Middle frontal gyrus (tissue), 1 donor: ENCODE data around the gene FASTKD3.
A peak's percentile ranks its signal among the peaks of the same experiment; 100 is the strongest.
"Not testable (repeated sequence)": the region's sequence is repeated elsewhere in the genome, so short reads cannot be mapped to it uniquely, and the experiment has no call there.

Experiments used
- DNase-seq: peaks from one replicate; pipeline ENCODE4 v3.0.0-alpha.2; 2015; ENCODE audit warnings: low spot score; ENCODE audit errors: extremely low spot score

FASTKD3 gene, protein sequence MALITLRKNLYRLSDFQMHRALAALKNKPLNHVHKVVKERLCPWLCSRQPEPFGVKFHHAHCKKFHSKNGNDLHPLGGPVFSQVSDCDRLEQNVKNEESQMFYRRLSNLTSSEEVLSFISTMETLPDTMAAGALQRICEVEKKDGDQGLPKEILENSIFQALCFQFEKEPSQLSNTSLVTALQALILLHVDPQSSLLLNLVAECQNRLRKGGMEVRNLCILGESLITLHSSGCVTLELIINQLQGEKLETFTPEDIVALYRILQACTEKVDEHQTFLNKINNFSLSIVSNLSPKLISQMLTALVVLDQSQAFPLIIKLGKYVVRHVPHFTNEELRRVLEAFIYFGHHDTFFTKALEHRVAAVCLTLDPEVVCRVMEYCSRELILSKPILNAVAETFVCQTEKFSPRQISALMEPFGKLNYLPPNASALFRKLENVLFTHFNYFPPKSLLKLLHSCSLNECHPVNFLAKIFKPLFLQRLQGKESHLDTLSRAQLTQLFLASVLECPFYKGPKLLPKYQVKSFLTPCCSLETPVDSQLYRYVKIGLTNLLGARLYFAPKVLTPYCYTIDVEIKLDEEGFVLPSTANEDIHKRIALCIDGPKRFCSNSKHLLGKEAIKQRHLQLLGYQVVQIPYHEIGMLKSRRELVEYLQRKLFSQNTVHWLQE

DNA sequence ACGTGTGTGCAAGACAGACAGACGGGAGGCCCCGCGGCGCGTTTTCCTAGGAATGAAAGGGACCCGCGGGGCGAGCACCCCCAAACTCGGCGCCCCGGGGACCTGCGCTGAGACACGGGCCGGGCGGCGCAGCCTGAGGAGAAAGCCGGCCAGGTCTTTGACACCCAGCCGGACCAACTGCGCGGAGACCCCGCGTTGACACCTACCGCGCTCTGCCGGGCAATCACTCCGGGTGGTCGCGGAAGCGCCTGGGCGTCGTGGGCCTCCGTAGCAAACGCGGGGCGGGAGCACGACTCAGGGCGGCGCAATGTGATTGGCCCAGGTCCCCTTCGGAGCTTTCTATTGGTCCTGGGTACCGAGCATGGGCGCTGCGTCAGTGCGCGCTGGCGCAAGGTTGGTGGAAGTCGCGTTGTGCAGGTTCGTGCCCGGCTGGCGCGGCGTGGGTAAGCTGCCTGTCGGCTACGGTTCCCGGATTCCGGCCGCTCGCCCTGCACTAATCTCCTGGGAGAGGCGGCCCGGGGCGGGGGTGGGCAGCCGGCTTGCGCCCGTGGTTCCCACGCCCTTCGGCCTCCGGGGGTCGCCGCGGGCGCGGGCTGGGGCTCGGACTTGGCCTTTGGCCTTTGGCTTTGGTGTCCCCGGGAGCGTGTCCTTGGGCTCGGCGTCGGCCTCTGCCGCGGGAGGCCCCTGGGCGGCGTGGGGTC, at the start of gene FASTKD3, which contains the start of gene MTRR:
FASTKD3 (minus strand) TSS at position 259 of the 701 bp plus-strand sequence. CDS start 948 bp downstream, outside the sequence.
MTRR (plus strand) TSS at position 376 of the 701 bp plus-strand sequence. CDS start 1,647 bp downstream, outside the sequence.
- DNase-seq: peak; percentile 95

DNA sequence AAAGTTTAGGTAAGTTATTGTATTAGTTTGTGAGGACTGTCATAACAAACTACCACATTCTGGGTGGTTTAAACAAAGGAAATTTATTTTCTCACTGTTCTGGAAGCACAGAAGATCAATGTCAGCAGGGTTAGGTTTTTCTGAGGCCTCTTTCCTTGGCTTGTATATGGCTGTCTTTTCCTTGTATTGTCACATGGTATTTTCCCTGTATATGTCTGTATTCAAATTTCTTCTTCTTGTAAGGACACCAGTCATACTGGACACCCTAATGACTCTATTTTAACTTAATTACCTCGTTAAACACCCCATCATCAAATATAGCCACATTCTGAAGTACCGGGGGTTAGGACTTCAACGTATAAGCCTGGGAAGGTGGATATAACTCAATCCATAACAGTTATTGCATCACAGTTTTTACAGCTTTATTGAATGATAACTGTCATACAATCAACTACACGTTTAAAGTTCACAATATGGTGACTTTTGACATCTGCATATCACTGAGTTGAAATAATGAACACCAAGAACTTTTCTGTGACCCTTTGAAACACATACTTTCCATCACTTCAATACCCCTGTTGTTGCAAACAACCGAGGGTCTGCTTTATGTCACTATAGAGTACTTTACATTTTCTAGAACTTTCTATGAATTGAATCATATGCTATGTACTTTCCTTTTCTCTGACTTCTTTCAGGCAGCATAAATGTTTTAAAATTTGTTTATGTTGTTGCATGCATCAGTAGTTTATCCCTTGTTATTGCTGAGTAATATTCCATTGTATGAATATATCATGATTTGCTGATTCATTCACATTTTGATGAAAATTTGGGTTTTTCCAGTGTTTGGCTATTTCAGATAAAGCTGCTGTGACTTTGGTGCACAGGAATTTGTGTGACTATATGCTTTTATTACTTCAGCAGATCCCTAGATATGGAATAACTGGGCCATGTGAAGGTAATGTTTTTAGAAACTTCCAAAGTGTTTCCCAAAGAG, 48.6 kb upstream of the FASTKD3 start:
- no peak for DNase-seq

DNA sequence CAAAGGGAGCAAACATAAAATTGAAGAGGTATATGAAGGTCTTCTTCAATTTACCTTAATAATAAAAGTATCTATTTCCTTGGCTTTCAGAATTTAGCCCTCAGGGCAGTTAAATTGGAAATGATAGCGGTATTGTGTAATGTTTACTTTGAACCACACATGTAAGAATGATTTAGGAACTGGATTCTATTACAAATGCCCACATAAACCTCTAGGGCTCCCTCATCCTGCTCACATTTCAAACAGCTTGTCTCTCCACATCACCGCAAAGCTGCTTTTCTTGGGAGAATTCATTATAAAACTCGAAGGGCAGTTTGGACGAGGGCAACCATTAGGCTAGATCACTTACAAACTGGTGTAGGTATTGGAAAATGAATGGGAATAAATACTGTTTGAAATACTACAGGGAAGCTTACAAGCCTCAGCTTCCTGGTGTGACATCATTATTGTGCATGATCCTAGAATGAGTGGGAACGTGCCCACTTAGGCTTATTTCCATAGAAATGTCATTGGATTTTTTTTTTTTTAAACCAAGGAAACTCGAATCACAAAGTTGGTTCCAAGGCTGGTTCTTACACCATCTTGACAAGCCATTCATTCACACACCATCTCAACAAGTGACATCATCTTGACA, 47.5 kb upstream of the FASTKD3 start:
- DNase-seq: no peak

DNA sequence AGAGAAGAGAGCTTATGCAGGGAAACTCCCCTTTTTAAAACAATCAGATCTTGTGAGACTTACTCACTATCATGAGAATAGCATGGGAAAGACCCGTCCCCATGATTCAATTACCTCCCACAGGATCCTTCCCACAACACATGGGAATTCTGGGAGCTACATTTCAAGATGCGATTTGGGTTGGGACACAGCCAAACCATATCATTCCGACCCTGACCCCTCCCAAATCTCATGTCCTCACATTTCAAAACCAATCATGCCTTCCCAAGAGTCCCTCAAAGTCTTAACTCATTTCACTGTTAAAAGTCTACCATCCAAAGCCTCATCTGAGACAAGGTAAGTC, 42.6 kb upstream of the FASTKD3 start:
- not testable (repeated sequence) for DNase-seq

DNA sequence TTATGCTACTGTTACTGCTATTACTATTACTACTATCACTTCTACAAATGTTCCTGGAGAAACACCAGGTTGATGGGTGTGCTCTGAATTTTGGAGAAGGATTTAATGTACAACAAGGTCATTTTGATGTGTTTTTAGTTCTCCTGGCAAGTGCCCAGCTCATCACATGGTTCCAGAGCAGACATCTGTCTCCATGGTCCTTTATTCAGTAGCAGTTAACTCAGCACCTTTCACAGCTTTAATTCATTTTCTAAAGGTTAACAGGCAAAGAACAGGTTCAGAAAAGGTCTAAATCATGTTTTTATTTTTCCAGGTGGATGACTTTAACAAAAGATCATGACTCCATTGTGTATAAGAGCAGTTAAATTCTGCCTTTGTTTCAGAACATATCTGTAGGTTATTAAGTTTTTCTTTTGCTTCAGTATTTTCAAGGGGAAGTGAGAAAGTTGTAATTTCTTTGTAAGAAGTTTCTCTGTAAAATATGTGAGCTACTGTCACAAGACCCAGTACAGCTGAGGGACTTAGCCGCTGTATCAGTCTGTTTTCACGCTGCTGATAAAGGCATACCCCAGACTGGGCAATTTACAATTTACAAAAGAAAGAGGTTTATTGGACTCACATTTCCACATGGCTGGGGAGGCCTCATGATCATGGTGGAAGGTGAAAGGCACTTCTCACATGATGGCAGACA, 42.1 kb upstream of the FASTKD3 start:
- DNase-seq: no peak

DNA sequence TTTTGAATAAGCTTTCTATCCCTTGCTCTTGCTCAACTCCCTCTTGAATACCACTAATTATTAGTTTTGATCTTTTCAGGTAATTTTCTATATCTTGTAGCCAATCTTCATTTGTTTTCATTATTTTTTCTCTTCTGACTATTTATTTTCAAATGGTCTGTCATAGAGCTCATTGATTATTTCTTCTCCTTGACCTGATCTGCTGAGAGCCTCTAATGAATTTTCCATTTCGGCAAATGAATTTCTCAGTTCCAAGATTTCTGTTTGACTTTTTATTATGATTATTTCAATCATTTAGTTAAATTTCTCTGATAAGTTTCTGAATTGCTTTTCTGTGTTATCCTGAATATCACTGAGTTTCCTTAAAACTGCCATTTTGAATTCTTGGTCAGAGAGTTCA, 39.5 kb upstream of the FASTKD3 start:
- no peak for DNase-seq

DNA sequence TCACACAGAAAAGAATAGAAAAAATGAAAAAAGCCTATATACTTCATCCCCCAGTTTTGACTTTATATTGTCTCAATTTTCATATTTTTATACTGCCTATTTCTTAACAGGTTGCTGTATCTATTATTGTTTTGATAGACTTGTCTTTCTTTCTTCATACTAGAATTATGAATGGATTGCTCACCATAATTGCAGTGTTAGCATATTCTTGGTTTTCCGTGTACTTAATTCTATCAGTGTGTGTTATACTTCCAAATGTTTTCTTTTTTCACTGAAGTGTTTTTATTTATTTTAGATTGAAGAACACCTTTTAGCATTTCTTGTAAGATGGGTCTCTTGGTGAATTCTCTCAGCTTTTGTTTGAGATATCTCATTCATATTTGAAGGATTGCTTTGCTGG, 38.8 kb upstream of the FASTKD3 start:
- no peak for DNase-seq

DNA sequence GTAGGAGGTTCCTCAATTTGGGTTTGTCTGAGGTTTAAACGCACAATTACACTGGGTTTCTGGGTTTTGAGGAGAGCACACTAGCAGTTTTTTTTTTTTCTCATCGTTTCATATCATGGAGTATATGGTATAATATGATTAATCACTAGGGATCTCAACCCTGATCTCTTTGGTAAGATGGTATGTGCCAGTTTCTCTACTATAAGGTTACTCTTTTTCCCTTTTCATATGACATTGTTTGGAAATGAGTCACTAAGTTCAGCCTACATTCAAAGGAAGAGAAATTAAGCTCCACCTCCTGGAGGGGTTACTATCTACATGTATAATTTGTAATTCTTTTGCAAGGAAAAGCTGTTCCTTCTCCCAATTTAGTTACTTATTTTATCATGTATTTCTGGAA, 35.3 kb upstream of the FASTKD3 start:
- DNase-seq: no peak

DNA sequence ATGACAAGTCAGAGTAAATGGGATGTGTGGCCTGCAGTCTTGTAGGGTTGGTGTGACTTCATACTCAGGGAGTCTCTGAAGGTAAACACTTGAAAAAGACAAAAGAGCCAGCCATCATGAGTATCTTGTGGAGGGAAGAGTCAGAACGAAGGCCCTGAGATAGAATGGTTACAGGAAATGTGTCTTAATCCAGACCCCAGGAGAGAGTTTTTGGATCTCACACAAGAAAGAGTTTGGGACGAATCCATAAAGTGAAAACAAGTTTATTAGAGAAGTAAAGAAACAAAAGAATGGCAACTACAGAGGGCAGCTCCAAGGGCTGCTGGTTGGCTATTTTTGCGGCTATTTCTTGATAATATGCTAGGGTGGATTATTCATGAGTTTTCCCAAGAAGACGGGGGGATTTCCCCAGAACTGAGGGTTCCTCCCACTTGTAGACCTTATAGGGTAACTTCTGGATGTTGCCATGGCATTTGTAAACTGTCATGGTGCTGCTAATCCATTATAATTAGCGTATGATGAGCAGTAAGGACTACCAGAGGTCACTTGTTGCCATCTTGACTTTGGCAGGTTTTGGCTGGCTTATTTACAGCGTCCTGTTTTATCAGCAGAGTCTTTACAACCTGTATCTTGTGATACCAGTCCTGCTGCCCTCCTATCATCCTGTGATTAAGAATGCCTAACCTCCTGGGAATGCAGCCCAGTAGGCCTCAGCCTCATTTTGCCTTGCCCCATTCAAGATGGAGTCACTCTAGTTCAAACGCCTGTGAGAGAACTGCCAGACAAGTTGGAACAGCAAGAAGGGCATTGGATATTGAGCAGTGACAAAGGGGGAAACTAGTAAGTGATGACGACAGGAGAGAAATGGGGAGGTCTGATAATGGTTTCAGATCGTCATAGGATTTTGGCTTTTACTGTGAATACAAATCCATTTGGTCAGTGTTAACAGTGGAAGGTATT, 34.1 kb upstream of the FASTKD3 start:
- no peak for DNase-seq

DNA sequence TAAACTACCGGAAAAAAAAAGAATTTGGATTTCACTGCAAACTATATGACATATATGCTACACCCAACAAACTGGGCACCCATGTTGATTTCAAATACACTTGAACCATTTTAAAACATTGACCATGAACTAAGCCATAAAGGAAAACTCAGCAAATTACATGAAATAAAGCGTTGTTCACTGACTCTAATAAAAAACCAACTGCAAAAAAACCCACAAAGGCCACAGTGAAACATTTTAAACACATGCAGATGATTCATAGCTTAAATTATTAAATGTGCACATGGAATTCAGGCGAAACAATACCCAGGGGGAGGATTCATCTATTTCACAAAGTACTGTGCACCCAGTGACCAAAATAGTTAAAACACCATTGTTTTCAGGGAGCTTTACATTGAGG, 33.4 kb upstream of the FASTKD3 start:
- no peak for DNase-seq

DNA sequence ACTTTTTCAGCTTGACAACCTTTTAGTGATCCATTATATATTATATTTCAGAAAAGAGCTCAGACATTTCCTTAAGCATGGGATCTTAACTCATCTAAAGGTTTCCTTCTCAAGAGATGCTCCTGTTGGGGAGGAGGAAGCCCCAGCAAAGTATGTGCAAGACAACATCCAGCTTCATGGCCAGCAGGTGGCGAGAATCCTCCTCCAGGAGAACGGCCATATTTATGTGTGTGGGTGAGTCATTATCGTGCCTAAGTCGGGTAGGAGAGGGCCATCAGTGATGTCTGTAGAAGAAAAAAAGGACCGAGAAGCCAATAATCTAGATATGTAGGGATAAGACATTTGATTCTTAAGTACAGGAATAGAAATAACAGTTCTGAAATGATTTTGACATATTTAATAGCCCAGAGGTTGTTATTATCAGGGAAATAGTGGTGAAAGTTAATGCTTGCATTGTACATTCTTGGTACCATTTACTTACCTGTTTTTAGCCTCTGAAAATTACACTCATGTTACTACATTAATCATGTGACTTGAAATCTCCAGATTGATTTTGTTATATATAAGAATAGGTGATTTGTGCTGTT, 28.3 kb upstream of the FASTKD3 start:
- DNase-seq: no peak

DNA sequence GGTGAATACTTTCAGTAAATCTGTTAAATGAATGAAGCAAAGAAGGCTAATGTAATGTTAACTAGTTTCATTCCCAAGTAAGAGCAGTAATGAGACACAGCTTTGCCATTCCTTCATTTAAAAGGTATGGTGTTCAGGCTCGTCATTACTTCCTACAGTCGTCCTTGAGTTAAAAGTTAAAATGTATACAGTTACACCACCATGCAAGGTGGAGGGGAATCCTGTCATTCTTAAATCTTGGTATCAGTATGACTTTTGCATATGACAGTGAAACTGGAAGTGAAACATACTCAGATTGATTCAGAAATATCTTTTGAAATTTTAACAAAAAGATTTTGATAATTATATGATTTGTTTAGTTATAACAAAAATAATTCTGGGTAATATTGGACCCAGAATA, 26.0 kb upstream of the FASTKD3 start:
- DNase-seq: no peak

DNA sequence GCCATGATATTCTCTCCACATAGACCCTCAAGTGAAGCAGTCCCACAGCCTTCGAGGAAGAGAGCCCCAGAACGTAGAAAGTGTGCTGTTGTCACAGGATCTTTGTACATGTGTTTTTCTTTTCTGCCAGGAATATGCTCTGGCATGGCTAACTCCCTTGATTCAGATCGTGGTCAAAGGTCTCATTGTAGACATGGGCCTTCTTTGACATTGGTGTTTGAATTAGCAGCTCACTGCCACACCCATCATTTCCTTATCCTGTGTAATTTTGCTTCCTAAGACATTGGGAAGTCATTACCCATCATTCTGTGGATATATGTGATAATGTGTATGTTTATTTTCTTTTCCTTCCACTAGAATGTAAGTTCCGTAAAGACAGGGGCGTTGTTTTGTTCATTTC, 25.6 kb upstream of the FASTKD3 start:
- DNase-seq: no peak

DNA sequence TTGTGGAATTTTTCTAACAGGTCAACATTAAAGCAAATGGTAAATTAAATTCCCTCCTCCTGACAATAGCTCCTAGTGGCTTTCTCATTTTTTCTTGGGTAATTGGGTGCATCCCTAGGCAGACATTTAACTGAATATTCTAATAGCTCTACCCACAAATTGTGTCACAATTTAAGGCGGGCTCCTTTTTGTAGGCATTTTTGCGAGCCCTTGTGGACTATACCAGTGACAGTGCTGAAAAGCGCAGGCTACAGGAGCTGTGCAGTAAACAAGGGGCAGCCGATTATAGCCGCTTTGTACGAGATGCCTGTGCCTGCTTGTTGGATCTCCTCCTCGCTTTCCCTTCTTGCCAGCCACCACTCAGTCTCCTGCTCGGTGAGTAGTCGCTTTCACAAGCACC, 20.1 kb upstream of the FASTKD3 start:
- no peak for DNase-seq

DNA sequence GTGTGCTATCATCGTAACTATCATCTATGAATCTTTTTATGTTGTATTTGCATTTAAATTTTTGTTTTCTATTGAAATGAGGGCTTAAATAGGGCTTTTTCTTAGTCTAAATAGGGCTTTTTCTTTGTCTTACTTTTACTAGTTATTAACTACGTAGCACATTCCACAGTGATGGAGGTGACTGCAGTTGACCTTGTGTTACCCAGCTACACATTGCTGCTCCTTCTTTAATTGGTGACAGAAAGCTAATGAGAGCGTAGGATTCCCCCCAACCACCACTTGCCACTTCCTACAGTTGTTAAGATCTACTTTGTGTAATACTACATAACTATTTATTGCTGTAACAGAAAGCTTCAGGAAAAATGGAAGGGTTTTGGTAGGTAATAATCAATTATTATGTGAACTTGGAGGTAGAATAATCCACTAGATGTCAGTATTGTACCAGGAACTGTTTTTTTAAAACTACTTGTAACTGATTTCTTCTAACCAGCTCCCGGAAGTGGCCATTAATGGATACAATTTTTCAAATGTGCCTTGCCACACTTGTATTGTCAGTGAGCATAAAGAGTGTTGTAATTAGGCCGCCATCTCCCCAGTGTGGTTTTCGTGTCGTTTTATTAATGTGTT, 18.1 kb upstream of the FASTKD3 start:
- DNase-seq: no peak

DNA sequence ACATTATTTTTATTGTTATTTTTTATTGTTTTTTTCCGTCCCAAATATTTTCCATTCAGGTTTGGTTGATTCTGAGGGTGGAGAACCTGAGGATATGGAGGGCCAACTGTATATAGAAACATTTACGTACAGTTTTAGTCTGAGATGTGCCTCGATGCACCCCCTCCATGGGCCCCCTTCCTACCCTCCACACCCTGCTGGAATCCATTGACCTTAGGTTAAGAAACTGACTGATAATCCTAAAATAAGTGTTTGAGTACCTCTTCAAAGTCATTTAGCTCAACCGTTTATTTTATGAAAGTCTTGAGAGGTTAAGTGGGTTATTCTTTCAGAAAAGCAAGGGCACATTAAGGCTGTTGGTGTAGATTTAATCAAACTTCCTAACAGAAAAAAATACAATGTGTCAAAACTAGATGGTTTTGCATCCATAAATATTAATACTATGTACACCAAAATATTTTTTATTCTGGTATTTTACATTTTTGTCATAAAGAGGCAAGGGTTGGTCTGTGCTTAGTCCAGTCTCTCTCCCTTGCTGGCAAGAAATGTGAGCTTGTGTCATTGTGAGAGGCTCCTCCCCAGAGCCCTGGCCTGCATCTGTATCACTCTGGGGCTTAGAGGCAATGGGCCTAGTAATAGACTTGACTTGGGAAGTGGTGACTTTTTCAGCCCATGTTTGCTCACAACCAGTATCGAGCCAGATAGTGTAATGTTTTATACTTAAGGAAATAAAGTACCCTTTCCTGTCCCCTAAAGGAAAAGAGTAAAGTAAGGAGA, 15.8 kb upstream of the FASTKD3 start:
- no peak for DNase-seq

DNA sequence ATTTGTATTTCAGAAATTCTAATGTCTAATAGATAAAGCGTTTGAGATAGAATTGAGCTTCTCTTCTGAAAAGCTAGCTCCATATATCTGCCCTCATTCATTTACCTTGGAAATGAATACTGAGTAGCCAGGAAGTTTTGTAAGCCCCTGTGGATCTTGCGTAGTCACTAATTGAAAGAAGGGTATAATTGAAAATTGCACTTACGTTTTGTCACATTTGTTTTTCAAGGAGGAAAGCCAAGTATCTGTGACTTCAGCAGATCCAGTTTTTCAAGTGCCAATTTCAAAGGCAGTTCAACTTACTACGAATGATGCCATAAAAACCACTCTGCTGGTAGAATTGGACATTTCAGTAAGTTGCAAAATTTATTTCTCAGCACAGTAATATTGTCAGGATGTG, 14.1 kb upstream of the FASTKD3 start:
- DNase-seq: no peak
